DMS 273 (cell line): Measurements from ENCODE around the gene CHRD.

Source experiments
- DNase-seq: peaks from one replicate; lab custom pipeline; 2025; ENCODE audit not compliant: unreplicated experiment; lab: John Stamatoyannopoulos, UW

Gene CHRD

GRCh38 chr3:184381261-184382224 lies 1.7 kb downstream of the CHRD start:
- no peak for DNase-seq

GRCh38 chr3:184382326-184383032 lies 2.6 kb downstream of the CHRD start:
- DNase-seq, result no peak

GRCh38 chr3:184383033-184383740 lies 3.3 kb downstream of the CHRD start:
- DNase-seq, result no peak

GRCh38 chr3:184384342-184384741 lies 4.5 kb downstream of the CHRD start:
- DNase-seq, result no peak

GRCh38 chr3:184384856-184385422 lies 5.1 kb downstream of the CHRD start:
- DNase-seq, result no peak

- DNase-seq, result no peak
Observed at GRCh38 chr3:184386047-184386806, 6.4 kb downstream of the CHRD start.

GRCh38 chr3:184387174-184387714 lies 7.4 kb downstream of the CHRD start:
- DNase-seq, result no peak

- no peak for DNase-seq
Observed at GRCh38 chr3:184388164-184388935, 8.5 kb downstream of the CHRD start.

- no peak for DNase-seq
Observed at GRCh38 chr3:184388936-184389230, 9.0 kb downstream of the CHRD start.

- no peak for DNase-seq
Observed at GRCh38 chr3:184389384-184389783, 9.5 kb downstream of the CHRD start.

GRCh38 chr3:184389935-184390528 lies 10.2 kb downstream of the CHRD start:
- no peak for DNase-seq

GRCh38 chr3:184391266-184391665 lies 11.4 kb downstream of the CHRD start:
- no peak for DNase-seq

GRCh38 chr3:184395320-184395660 lies 15.4 kb downstream of the CHRD start:
- peak; percentile 46 for DNase-seq

- peak; percentile 29 for DNase-seq
Observed at GRCh38 chr3:184399410-184399809, 19.6 kb downstream of the CHRD start.

GRCh38 chr3:184405075-184406030 lies 25.5 kb downstream of the CHRD start:
- DNase-seq, result no peak

GRCh38 chr3:184409331-184409926 lies 29.6 kb downstream of the CHRD start:
- no peak for DNase-seq

- no peak for DNase-seq
Observed at GRCh38 chr3:184409946-184410500, 30.2 kb downstream of the CHRD start.
